PC-3 (cell line): ENCODE data around the gene PIK3R3.

Experiments
- EZH2 ChIP-seq: fragments of 300-600 bp; sonication (generic); IDR thresholded peaks from one replicate; pipeline ENCODE4 v1.6.1; 2017; ENCODE audit warnings: antibody characterized with exemption, mild to moderate bottlenecking, low read length; ENCODE audit not compliant: unreplicated experiment
- EZH2phosphoT487 ChIP-seq: fragments of 300-600 bp; sonication (generic); IDR thresholded peaks from 2 replicates; pipeline ENCODE4 v1.6.1; 2018; ENCODE audit warnings: mild to moderate bottlenecking, antibody characterized with exemption, low read length, borderline replicate concordance
- TF ChIP-seq, protein P1 (sequence below): fragments of 300-600 bp; sonication (generic); conservative IDR thresholded peaks from 2 replicates; pipeline ENCODE4 v1.5.1; 2017; ENCODE audit warnings: antibody characterized with exemption, low read depth, mild to moderate bottlenecking, low read length

DNA sequence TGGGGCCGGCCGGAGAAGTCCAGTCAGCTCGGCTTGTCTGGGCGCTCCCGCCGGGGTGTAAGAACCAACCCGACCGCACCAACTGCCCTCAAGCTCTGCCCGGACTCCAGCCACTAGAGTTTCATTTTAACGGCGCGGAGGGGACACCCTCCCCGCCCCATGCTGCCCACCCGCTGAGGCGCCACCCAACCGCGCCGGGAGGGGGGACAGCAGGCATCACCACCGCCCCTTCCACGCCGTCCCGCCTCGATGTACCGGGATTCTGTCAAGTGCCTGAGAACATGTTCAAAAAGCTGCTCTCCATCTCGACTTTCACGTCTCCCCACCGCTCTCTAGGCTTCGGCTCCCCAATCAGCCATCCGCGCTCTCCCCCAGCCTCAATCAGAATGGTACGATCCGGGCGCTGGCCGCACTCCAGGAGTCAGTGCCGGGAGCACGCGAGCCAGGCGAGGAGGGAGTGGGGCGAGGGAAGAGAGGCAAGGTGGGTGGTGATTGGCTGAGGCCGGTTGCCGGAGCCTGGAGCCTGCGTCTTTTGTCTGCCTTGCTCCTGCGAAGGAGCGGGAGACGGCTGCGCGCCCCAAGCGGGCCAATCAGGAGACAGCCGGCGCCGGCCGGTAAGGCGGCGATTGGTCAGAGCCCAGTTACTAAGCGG, at the start of gene PIK3R3:
- TF ChIP-seq, protein P1, sequence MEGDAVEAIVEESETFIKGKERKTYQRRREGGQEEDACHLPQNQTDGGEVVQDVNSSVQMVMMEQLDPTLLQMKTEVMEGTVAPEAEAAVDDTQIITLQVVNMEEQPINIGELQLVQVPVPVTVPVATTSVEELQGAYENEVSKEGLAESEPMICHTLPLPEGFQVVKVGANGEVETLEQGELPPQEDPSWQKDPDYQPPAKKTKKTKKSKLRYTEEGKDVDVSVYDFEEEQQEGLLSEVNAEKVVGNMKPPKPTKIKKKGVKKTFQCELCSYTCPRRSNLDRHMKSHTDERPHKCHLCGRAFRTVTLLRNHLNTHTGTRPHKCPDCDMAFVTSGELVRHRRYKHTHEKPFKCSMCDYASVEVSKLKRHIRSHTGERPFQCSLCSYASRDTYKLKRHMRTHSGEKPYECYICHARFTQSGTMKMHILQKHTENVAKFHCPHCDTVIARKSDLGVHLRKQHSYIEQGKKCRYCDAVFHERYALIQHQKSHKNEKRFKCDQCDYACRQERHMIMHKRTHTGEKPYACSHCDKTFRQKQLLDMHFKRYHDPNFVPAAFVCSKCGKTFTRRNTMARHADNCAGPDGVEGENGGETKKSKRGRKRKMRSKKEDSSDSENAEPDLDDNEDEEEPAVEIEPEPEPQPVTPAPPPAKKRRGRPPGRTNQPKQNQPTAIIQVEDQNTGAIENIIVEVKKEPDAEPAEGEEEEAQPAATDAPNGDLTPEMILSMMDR: no peak
- TF ChIP-seq EZH2 (no peak), EZH2phosphoT487 (no peak)
